HG03354 (cell line): ENCODE data around the gene PCDHGC4.

Experiments used
- ATAC-seq: cut with Tn5 transposase; IDR thresholded peaks from one replicate; pipeline ENCODE4 v1.9.1; 2021; ENCODE audit warnings: mild to moderate bottlenecking; ENCODE audit not compliant: unreplicated experiment, poor library complexity, severe bottlenecking

Gene PCDHGC4

DNA sequence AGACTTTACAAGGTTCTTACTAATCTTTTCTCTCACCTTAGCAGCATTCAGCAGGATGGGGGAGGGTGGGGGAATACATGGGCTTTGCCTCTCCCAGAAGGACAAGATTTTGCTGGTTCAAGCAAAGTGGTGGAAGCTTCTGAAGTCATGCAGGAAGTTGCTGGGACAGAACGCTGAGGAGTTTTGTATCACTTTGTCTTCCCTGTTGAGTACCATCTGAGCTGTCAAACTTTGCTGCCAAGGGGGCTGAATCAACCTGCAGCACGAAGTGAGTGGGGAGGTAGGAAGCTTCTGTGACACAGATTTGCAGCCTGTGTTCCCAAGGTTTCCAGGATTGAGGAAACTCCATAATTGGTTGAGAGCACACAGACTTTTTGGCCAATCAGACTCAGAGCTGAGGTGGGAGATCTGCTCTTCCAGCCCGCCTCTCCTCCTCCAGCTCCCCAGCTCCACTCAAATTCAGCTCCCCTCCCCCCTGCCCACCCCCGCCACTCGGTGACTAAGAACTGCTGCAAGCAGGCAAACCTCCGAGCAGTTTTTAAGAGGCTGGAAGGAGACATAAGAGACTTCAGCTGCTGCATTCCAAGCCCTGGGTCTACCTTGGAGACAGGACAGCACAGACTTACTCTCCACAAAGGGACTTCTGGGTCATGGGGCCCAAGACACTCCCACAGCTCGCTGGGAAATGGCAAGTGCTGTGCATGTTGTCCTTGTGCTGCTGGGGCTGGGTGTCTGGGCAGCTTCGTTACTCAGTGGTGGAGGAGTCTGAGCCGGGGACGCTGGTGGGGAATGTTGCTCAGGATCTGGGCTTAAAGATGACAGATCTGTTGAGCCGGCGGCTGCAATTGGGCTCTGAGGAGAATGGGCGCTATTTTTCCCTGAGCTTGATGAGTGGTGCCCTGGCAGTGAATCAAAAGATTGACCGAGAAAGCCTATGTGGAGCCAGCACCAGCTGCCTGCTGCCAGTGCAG lies 4.0 kb downstream of the PCDHGC4 start, which contains the start of gene PCDHGC5:
PCDHGC5 (plus strand) TSS at position 491 of the 971 bp plus-strand sequence; CDS start at position 651, 160 bp downstream.
- no peak for ATAC-seq

DNA sequence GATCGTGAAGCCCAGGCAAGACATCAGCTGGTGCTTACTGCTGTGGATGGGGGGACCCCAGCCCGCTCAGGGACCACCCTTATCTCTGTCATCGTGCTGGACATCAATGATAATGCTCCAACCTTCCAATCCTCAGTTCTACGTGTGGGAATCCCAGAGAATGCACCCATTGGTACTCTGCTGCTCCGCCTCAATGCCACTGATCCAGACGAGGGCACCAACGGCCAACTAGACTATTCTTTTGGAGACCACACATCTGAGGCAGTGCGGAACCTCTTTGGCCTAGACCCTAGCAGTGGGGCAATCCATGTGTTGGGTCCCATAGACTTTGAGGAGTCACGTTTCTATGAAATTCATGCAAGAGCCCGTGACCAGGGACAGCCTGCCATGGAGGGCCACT lies 5.0 kb downstream of the PCDHGC4 start:
- ATAC-seq: no peak

DNA sequence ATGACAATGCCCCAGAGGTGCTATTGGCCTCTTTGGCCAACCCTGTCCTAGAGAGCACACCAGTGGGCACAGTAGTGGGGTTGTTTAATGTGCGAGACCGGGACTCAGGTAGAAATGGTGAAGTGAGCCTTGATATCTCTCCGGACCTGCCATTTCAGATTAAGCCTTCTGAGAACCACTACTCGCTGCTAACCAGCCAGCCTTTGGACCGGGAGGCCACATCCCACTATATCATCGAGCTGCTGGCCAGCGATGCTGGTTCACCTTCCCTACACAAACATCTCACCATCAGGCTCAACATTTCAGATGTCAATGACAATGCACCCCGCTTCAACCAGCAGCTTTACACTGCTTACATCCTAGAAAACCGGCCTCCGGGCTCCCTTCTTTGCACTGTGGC lies 5.4 kb downstream of the PCDHGC4 start:
- ATAC-seq: no peak

DNA sequence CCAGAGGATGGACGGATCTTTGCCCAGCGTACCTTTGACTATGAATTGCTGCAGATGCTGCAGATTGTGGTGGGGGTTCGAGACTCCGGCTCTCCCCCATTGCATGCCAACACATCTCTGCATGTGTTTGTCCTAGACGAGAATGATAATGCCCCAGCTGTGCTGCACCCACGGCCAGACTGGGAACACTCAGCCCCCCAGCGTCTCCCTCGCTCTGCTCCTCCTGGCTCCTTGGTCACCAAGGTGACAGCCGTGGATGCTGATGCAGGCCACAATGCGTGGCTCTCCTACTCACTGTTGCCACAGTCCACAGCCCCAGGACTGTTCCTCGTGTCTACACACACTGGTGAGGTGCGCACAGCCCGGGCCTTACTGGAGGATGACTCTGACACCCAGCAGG lies 5.9 kb downstream of the PCDHGC4 start:
- no peak for ATAC-seq

DNA sequence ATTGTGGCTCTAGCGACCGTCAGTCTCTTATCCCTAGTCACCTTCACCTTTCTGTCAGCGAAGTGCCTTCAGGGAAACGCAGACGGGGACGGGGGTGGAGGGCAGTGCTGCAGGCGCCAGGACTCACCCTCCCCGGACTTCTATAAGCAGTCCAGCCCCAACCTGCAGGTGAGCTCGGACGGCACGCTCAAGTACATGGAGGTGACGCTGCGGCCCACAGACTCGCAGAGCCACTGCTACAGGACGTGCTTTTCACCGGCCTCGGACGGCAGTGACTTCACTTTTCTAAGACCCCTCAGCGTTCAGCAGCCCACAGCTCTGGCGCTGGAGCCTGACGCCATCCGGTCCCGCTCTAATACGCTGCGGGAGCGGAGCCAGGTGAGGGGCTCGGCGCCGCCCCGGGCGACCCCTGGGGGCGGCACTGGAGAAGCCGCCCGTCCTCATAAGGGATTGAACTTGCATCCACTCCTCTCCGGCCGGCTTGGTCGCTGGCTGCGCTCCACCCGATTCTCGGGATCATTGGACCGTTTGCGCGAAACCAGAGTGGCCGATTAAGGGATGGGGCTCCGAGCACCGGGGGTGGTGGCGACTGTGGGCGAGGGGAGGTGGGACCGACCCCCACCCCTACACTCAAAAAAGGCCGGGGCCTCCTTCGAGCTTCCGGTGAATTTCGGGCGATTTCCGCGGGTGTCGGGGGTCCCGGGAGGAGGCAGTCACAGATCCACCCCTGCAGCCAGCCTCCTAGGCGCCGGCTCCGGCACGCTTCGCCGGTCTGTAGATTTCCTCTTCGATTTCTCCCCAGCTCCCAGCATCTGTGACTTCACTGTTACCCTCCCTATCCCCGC lies 6.7 kb downstream of the PCDHGC4 start:
- no peak for ATAC-seq

DNA sequence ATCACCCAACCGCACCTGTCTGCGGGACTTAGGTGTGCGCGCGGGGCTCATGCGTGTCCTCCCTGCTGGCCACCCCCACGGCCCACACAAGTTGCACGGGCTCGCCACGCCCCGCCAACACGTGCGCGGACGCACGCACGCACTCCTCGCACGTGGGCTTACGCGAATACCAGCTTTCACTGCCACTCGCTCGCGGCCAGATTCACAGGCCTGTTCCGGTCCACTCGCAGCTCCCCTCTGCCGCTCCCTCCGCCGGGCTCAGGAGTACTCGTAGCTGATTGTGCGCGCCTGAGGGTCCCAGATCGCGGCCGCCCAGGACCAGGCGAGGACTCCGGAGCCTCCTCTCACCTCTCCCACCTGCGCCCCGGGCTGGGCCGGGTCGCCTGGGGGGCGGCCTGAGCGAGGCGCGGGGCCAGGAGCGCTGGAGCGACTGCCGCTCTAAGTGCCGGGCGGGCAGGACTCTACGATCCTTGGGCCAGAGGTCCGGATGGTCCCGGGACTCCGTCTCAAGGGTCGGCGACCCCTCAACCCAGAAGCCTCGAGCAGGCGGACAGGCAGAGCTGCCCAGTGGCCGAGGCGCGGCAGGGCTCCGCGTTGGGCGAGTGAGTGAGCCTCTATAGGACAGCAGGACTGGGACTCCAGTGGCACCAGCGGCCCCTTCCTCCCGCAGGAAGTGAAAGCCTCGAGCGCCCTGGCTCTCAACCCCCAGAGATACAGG lies 7.5 kb downstream of the PCDHGC4 start:
- peak; percentile 61 for ATAC-seq

DNA sequence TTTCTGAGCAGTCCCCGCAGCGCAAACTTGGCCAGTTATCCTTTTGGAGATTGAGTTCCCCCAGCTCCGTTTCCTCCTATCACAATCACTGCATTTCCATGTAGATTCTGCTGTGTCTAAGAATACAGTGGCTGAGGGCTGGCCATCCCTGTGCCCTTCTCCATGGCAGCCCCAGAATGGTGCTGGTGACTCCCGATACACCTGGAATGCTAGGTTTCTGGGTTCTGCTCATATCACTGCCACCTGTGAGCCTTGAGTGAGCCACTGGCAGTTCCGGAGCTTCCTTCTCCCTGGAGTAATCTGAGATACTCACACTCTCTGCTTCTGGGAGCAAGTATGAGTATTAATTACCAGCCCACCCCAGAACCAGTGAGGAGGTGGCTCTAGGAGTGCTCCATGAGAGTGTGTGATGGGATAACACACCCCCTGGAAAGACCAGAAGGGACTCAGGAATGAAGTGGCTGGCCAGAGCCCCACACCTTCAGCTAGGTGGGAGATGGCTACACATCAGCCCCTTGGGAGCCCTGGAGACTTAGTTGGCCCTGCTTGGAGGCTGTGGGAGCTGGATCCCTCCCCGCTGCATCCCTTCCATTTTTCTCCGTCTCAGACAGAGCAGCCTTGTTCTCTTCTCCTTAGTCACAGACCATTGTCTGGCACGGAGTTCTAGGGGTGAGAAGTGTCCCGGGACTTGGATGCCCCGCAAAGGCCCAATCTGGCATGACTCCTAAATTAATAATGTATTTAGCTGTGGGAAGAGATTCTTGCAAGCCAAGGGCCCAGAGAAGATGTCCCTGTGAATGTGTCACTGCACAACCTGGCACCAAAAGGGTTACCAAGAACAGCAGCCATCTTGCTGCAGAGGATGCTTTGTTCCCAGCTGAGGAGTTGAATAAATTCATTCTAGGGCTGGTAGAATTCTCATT lies 8.9 kb downstream of the PCDHGC4 start:
- ATAC-seq: no peak

DNA sequence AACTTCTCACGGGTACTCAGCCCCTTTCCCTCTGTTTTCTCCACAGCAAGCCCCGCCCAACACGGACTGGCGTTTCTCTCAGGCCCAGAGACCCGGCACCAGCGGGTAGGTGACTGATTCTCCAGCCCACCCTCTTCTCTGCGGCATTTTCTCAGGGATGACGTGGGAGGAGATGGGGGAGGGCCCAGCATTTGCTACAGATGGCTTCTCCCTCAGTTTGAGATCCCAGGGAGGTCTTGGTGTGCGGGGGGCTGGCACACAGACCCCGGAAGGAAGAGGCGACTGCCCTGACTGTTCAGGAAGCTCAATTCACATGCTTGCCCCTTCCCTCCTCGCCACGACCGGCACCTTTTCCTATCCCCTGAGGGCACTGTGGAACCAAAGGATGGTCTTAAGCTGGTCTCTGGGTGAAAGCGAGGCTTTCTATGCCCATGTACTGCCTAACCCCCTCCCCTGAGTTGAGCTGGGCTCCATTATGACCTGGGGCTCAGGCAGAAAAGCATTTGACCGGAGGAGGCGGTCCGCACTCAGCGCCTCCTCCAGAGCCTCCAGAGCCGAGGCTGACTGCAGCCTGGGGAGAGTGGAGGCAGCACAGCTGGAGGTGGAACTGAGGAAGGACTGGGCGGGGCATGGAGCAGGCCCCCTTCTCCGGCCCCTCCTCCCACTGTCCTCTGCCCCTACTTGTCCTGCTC lies 10.1 kb downstream of the PCDHGC4 start:
- no peak for ATAC-seq

DNA sequence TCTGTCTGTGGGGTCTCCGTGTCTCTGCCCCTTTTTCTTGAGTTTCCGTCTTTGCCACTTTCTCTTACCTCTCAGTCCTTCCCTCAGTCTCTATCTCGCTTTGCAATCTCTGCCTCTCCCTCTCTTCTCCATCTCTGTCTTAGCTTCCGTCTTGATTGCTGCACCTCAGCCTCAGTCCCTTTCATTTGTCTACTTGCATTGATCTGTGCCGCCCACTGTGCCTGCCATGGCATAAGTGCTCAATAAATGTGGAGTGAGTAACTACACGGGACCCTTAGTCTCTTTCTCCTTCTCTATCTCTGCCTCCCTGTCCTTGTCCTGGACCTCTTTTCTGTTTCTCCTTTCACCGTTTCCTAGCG lies 10.6 kb downstream of the PCDHGC4 start:
- ATAC-seq: no peak

DNA sequence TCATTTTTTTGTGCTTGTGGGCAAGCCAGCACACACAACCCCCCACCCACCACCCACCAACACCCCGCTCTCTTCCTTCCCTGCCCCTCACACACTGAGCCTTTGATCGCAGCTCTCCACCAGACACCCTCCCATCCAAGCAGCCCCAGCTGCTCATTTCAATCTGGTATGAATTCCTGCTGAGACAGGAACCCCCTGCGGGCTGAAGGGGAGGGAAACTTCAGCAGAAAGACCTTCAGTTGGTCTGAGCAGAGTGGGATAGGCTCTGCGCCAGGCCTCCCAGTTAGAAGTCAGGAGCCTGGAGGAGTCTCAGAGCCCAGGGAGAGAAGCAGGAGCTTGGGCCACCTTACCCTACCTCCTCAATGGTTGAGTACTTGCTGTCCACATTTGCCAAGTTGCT lies 11.2 kb downstream of the PCDHGC4 start:
- ATAC-seq: no peak

DNA sequence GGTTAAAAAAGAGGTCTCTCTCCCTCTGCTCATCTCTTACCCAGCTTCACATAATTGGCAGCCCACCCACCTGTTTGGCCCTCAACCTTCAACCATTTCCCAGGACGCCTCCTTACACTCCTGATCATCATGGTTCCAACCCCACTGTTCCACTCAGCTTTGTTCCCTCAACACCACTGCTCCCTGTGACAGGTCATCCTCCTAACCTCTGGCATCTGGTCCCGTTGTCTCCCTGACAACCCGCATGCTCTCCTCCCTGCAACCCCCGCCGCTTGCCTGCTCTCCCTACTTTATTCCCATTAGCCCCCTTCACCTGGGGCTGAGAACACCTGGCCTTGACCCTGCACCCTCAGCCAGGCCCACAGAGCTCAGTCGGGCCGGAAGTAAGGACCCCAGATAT lies 16.9 kb downstream of the PCDHGC4 start:
- no peak for ATAC-seq

DNA sequence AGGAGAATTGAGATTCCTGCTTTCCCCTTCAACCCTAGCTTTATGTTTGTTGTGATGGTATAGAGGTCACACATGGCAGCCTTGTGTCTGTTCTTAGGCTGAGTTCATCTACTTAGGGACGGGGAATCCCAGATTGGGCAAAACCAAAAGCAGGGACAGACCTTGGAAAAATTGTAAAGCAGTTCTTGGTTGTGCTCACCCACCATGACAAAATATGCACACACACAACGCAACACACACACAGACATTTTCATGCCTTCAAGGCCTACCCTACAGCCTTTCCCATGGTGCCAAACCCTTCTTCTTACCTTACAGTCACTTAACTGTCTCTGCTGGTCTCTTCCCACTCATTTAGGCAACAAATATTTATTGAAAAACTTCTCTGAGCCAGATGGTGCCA lies 18.9 kb downstream of the PCDHGC4 start:
- ATAC-seq: no peak

DNA sequence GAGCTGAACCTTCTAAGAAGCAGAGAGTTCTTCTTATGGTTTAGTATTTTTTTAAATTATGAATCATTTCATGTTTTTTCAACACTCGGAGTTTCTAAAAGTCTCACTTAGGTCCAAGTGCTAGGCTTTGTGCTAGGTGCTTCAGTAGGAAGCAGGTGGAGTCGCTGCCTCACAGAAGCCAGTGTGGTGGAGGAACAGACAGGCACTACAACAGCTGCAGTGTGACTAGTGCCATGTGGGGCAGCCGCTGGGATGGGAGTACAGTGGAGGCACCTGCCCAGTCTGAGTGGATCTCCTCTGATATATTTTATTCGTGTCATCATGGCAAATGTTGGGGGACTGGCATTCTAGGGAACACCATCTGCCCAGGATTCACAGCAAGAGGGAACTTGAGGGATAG lies 19.4 kb downstream of the PCDHGC4 start:
- no peak for ATAC-seq

DNA sequence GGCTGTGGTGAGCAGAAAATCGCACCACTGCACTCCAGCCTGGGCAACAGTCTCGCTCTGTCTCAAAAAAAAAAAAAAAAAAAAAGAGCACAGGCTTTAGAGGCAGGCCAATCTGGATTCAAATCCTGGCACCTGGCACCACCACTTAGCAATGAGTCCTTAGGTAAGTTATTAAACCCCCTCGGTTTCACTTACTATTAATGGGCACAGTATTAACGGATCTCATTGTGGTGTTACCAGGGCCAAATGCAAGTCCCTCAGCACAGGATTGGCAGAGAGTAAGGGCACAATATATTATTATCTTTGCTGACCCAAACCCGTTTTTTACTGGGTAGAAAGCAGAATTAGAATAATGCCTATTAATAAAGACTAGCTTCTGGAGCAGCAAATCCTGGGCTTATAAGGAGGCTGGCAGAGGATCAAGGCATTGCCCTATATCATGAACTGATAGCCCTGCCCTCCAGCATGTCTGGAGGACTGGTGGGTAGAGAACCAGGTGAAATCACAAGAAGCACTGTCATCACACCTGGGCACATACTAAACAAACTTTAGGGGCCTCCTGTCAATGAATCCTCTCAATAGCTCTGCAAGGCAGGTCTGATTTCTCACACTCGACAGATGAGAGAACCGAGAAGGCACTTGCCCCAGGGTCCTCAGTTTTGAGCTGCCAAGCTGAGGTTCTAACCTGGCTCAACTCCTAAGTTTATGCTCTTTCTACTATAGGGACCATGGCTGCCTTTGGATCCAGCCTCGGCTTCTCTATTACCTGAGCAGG lies 21.7 kb downstream of the PCDHGC4 start:
- ATAC-seq: no peak

DNA sequence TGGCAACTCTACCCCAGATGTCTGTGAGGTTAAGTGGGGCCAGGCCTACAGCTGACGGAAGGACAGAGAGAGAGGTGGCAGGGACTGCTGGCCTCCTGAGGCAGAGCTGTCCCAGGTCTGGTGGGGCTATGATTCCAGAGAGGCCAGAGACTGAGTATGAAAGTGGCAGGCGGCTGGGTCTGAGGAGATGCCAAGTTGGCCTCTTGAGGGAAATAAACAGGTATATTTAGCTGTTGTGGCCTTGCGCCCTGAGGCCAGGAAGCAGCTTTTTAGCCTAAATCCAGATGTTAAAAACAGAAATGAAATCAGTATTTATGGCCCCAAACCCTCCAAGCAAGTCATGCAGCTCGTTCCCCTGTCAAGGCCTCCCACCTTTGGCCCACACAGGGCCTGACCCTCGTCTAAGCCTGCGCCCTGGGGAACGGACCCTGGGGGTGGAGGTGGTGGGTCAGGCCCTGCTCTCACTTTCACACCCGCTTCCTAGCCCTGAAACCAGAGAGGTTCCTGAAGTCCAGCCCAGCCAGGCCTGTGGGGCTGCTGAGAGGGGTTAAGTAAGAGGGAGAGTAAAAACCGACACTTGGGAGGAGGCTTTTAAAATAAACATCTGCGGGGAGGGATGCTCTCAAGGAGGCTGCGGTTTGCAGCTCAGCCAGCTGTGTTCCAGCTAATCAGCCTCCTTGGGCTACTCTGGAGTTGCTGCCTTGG lies 22.7 kb downstream of the PCDHGC4 start:
- ATAC-seq: peak; percentile 36

DNA sequence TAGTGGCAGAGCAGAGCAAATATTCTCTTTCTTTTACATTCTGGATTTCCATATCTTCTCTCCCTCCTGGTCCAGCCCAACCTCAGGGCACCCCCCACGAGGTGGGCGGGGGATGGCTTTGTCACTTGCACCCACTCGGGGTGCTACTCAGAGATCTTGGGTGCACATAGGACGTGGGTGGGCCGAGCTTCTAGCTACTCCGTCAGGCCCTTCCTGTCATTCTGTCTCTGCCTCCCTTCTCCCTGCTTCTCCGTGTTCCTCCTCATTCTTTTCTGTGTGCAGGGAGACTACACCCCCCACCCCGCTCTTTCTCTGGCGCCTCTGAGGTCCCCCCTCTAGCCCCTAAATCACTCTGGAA lies 23.6 kb downstream of the PCDHGC4 start:
- no peak for ATAC-seq
